22Rv1 (cell line): ENCODE results near the gene SPATA46.

Experiments
- CTCF ChIP-seq: fragments of 450-650 bp; IDR thresholded peaks from 2 replicates; pipeline ENCODE4 v1.5.1; 2017; ENCODE audit warnings: mild to moderate bottlenecking
- ZFX ChIP-seq: fragments of 450-650 bp; IDR thresholded peaks from 2 replicates; pipeline ENCODE4 v1.6.1; 2017; ENCODE audit warnings: antibody characterized with exemption, borderline replicate concordance

GRCh38 chr1:162364498-162364897 lies 12.2 kb downstream of the SPATA46 start:
- TF ChIP-seq CTCF (no peak), ZFX (no peak)
